Activated naive CD8-positive, alpha-beta T cell treated with anti-CD3 and anti-CD28 coated beads, Interleukin-2, amount 50 U/mL, for 24 hours (primary cell): Measurements from ENCODE around the gene CLNK.

ENCODE experiments used
- ATAC-seq: fragments of 150-1000 bp; cut with Tn5 transposase; one replicate; pipeline ENCODE4 v1.10.0; 2021
- DNase-seq: peaks from one replicate; pipeline ENCODE4 v3.0.0; 2021
- H3K27ac Mint-ChIP-seq: one replicate; pipeline ENCODE4 v1.8.0; 2021; ENCODE audit warnings: mild to moderate bottlenecking, mixed read lengths
- H3K27me3 Mint-ChIP-seq: one replicate; pipeline ENCODE4 v1.8.0; 2021; ENCODE audit warnings: mixed read lengths
- H3K36me3 Mint-ChIP-seq: one replicate; pipeline ENCODE4 v1.8.0; 2021; ENCODE audit warnings: low read depth, mixed read lengths
- H3K4me1 Mint-ChIP-seq: one replicate; pipeline ENCODE4 v1.8.0; 2021; ENCODE audit warnings: mixed read lengths
- H3K4me3 Mint-ChIP-seq: one replicate; pipeline ENCODE4 v1.8.0; 2021; ENCODE audit warnings: mild to moderate bottlenecking, moderate library complexity, mixed read lengths
- H3K9me3 Mint-ChIP-seq: one replicate; pipeline ENCODE4 v1.8.0; 2021; ENCODE audit warnings: mixed read lengths

Gene CLNK

GRCh38 chr4:10456260-10456594 lies 228.3 kb downstream of the CLNK start:
- Mint-ChIP-seq H3K4me1 (peaks cover 32% of the 10 kb centered on the region), H3K27me3 (peaks cover 12% of the 10 kb centered on the region), H3K36me3 (peaks cover 36% of the 10 kb centered on the region), H3K27ac (peak overlapping the region; percentile 81), H3K9me3 (peaks cover 19% of the 10 kb centered on the region), H3K4me3 (peak overlapping the region; percentile 83)
- ATAC-seq (no peak), DNase-seq (peak; percentile 4)

DNA sequence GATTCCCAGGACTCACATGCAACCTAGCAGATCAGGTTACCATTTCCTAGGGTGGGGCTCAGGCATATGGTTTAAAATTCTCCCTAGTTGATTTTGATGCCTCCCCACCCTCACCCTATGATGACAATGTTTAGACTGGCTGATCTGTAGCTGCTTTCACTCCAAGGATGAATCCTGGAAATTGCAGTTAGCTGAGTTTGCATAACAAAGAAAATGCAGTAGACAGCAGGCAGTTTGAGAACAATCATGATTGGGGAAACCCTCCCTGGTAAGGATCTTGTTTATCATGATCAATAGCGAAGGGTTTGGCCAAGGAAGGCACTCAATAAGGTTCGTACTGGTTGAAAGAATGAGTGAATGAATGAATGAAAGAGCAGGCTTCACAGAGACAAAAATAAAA lies 229.4 kb downstream of the CLNK start:
- Mint-ChIP-seq H3K4me1 (peaks cover 24% of the 10 kb centered on the region), H3K36me3 (peaks cover 46% of the 10 kb centered on the region), H3K9me3 (peaks cover 23% of the 10 kb centered on the region), H3K4me3 (peak overlapping the region; percentile 4), H3K27me3 (peaks cover 6% of the 10 kb centered on the region), H3K27ac (no peak overlapping the region)
- no peak for ATAC-seq
- no peak for DNase-seq

GRCh38 chr4:10454726-10455125 lies 229.8 kb downstream of the CLNK start:
- DNase-seq (no peak), ATAC-seq (no peak)
- peaks cover 24% of the 10 kb centered on the region for H3K4me1 Mint-ChIP-seq
- peaks cover 25% of the 10 kb centered on the region for H3K9me3 Mint-ChIP-seq
- peaks cover 6% of the 10 kb centered on the region for H3K27me3 Mint-ChIP-seq
- H3K36me3 Mint-ChIP-seq, result peaks cover 51% of the 10 kb centered on the region
- H3K4me3 Mint-ChIP-seq, result no peak overlapping the region
- no peak overlapping the region for H3K27ac Mint-ChIP-seq

DNA sequence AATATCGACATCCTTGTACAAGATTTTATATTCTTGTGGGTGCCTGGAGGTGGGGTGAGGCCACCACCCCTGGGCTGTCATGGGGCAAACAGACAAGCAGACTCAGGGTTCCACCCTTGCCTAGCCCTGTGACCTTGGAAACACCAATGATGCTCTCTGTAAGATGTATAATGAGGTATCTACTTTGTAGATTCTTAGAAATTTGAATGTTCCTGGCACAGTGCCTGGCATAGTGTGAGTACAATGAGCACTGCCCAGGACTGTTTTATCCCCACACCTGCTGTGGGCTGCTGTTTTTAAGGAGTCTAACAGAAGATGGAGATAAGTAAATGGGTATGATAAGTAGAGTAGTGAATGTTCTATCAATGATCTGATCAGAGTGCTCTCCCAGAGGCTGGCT lies 230.4 kb downstream of the CLNK start:
- peaks cover 29% of the 10 kb centered on the region for H3K9me3 Mint-ChIP-seq

DNA sequence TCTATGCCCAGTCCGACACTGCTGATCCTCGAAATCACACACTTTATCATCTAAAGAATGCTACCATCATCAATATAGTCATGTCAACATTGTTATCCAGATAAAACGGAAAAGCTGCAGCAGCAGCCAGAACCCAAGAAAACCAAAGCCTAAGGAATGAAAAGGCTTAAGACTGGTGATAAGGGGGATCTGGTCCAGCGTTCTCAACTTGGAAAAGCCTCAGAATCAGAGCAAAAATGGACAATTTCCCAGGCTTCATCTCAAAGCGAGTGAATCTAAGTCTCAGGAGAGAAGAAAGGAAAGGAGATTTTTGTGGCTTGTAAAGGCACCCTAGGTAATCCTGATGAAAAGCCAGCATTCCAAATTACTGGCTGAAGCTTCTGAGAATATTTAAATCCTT lies 235.6 kb downstream of the CLNK start:
- H3K4me1 Mint-ChIP-seq, result peaks cover 2% of the 10 kb centered on the region
- DNase-seq (no peak), ATAC-seq (no peak)
- no peak overlapping the region for H3K4me3 Mint-ChIP-seq
- peaks cover 91% of the 10 kb centered on the region for H3K36me3 Mint-ChIP-seq
- no peak overlapping the region for H3K27ac Mint-ChIP-seq
- peaks cover 70% of the 10 kb centered on the region for H3K9me3 Mint-ChIP-seq
- H3K27me3 Mint-ChIP-seq, result no peaks in the 10 kb centered on the region

More for the DNA sequence above, 230.4 kb downstream of the CLNK start:
- peaks cover 6% of the 10 kb centered on the region for H3K27me3 Mint-ChIP-seq
- H3K36me3 Mint-ChIP-seq, result peaks cover 56% of the 10 kb centered on the region
- ATAC-seq (no peak), DNase-seq (no peak)
- no peak overlapping the region for H3K4me3 Mint-ChIP-seq
- no peak overlapping the region for H3K27ac Mint-ChIP-seq
- peaks cover 24% of the 10 kb centered on the region for H3K4me1 Mint-ChIP-seq

GRCh38 chr4:10442976-10443375 lies 241.6 kb downstream of the CLNK start:
- DNase-seq (no peak), ATAC-seq (no peak)
- H3K9me3 Mint-ChIP-seq, result peaks cover 60% of the 10 kb centered on the region
- H3K36me3 Mint-ChIP-seq, result peaks cover 62% of the 10 kb centered on the region
- no peak overlapping the region for H3K27ac Mint-ChIP-seq
- no peaks in the 10 kb centered on the region for H3K27me3 Mint-ChIP-seq
- H3K4me3 Mint-ChIP-seq, result no peak overlapping the region
- peaks cover 1% of the 10 kb centered on the region for H3K4me1 Mint-ChIP-seq

GRCh38 chr4:10441512-10441911 lies 243.1 kb downstream of the CLNK start:
- DNase-seq (no peak), ATAC-seq (no peak)
- Mint-ChIP-seq H3K4me3 (no peak overlapping the region), H3K27ac (no peak overlapping the region), H3K36me3 (peaks cover 51% of the 10 kb centered on the region), H3K27me3 (no peaks in the 10 kb centered on the region), H3K9me3 (peaks cover 49% of the 10 kb centered on the region), H3K4me1 (peaks cover 1% of the 10 kb centered on the region)

DNA sequence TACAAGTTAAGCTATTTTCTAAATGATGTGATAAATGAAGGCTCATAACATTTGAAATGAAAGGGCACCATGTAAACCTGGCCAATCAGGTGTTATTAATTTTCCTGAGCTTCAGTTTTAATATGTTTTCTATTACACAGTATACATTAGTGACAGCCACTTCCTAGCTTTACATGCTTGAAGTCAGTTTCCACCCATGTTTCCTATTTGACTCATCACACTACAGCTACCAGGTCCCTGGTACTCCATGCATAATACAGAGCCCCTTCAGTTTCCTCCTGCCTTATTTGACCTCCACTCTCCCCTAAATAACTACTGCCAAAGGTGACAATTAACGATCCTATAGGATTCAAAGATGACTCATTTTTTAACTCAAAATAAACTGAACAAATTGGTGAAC lies 245.6 kb downstream of the CLNK start:
- H3K4me1 Mint-ChIP-seq, result peaks cover 1% of the 10 kb centered on the region
- DNase-seq (no peak), ATAC-seq (no peak)
- H3K9me3 Mint-ChIP-seq, result peaks cover 24% of the 10 kb centered on the region
- no peak overlapping the region for H3K27ac Mint-ChIP-seq
- H3K36me3 Mint-ChIP-seq, result peaks cover 25% of the 10 kb centered on the region
- H3K4me3 Mint-ChIP-seq, result no peak overlapping the region
- H3K27me3 Mint-ChIP-seq, result no peaks in the 10 kb centered on the region

GRCh38 chr4:10437735-10438134 lies 246.8 kb downstream of the CLNK start:
- Mint-ChIP-seq H3K27ac (no peak overlapping the region), H3K4me3 (no peak overlapping the region), H3K36me3 (peaks cover 16% of the 10 kb centered on the region), H3K27me3 (no peaks in the 10 kb centered on the region), H3K9me3 (peaks cover 15% of the 10 kb centered on the region), H3K4me1 (no peaks in the 10 kb centered on the region)
- ATAC-seq, result no peak
- no peak for DNase-seq
